H1 (cell line): ENCODE results near the gene RAB3D. TPM values are rescaled to one million over a fixed set of nuclear protein-coding genes. Genes with fewer than 3 reads are reported as not detected.

ENCODE experiments used
- CTCF ChIA-PET: fragments of 300-600 bp; sonication (Branson Sonifier 250); formaldehyde crosslinking; loops from one replicate; lab custom pipeline; 2021; ENCODE audit not compliant: partially characterized antibody; lab: Charles Lee
- POLR2A ChIA-PET: fragments of 300-600 bp; sonication (Branson Sonifier 250); formaldehyde crosslinking; loops from one replicate; lab custom pipeline; 2021; ENCODE audit warnings: inconsistent platforms; ENCODE audit not compliant: partially characterized antibody; lab: Charles Lee
- DNase-seq, 2 experiments: peaks; one replicate each; pipeline versions ENCODE4 v3.0.0 to v3.0.0-alpha.2; 2010 to 2022; ENCODE audit warnings: low spot score in 2 of 2, low read depth in 1 of 2, mixed read lengths in 1 of 2
- FAIRE-seq: peaks from 2 replicates; lab custom pipeline; 2011; peaks lifted over from hg19 to GRCh38; lab: Jason Lieb, UNC
- H2AFZ ChIP-seq: 2 replicates; pipeline ENCODE4 v1.8.1; 2012; ENCODE audit warnings: low read length, inconsistent platforms
- H2AK5ac ChIP-seq: 2 replicates; pipeline ENCODE4 v1.6.1; 2013; ENCODE audit warnings: low read depth, low read length
- H2BK120ac ChIP-seq: replicated peaks from 2 replicates; pipeline ENCODE3; 2013; ENCODE audit warnings: low read depth, low read length, inconsistent platforms
- H2BK12ac ChIP-seq: 2 replicates; pipeline ENCODE4 v1.6.1; 2013; ENCODE audit warnings: low read depth, low read length
- H2BK15ac ChIP-seq: 2 replicates; pipeline ENCODE4 v1.6.1; 2013; ENCODE audit warnings: low read length
- H2BK20ac ChIP-seq: 2 replicates; pipeline ENCODE4 v1.6.1; 2013; ENCODE audit warnings: low read length
- H2BK5ac ChIP-seq: 2 replicates; pipeline ENCODE4 v1.6.1; 2013; ENCODE audit warnings: low read depth, low read length
- H3K14ac ChIP-seq: 2 replicates; pipeline ENCODE4 v1.6.1; 2013; ENCODE audit warnings: inconsistent platforms; ENCODE audit not compliant: insufficient read length
- H3K18ac ChIP-seq: 2 replicates; pipeline ENCODE4 v1.6.1; 2013; ENCODE audit warnings: low read length; ENCODE audit errors: extremely low read depth
- H3K23ac ChIP-seq: 2 replicates; pipeline ENCODE4 v1.6.1; 2013; ENCODE audit warnings: inconsistent platforms; ENCODE audit not compliant: insufficient read length
- H3K23me2 ChIP-seq: 2 replicates; pipeline ENCODE4 v1.6.1; 2013; ENCODE audit warnings: low read depth, low read length
- H3K27ac ChIP-seq: 2 replicates; pipeline ENCODE4 v1.6.1; 2011; ENCODE audit warnings: low read depth, low read length, inconsistent platforms
- H3K27me3 ChIP-seq, 4 experiments: replicated peaks in 1 of 4; 1 replicate in 1 of 4; 2 replicates in 3 of 4; pipeline versions ENCODE4 v1.6.1 to v1.8.1; 2011 to 2013; ENCODE audit warnings: low read length in 3 of 4, mild to moderate bottlenecking in 3 of 4, inconsistent platforms in 2 of 4, mixed read lengths in 2 of 4, moderate library complexity in 1 of 4; ENCODE audit not compliant: control insufficient read depth in 3 of 4, insufficient read depth in 3 of 4; ENCODE audit errors: extremely low read depth in 1 of 4
- H3K36me3 ChIP-seq, 4 experiments: 2 replicates each; pipeline versions ENCODE4 v1.6.1 to v1.8.1; 2011 to 2013; ENCODE audit warnings: mild to moderate bottlenecking in 4 of 4, low read length in 3 of 4, moderate library complexity in 2 of 4, control low read depth in 1 of 4, inconsistent platforms in 1 of 4; ENCODE audit not compliant: insufficient read depth in 4 of 4, control insufficient read depth in 2 of 4
- H3K4ac ChIP-seq: replicated peaks from 2 replicates; pipeline ENCODE3; 2013; ENCODE audit warnings: low read length, low read depth, mixed read lengths, inconsistent platforms; ENCODE audit not compliant: insufficient read length
- H3K4me1 ChIP-seq, 4 experiments: replicated peaks in 1 of 4; 1 replicate in 1 of 4; 2 replicates in 3 of 4; pipeline versions ENCODE4 v1.6.1 to v1.8.1; 2011 to 2013; ENCODE audit warnings: low read length in 3 of 4, inconsistent platforms in 2 of 4, mixed read lengths in 1 of 4; ENCODE audit not compliant: insufficient read depth in 4 of 4, control insufficient read depth in 3 of 4
- H3K4me2 ChIP-seq, 2 experiments: 2 replicates each; pipeline versions ENCODE4 v1.6.1 to v1.8.1; 2011 to 2013; ENCODE audit warnings: low read depth in 2 of 2, low read length in 2 of 2, control low read depth in 1 of 2, inconsistent platforms in 1 of 2, mild to moderate bottlenecking in 1 of 2; ENCODE audit not compliant: insufficient read depth in 1 of 2
- H3K4me3 ChIP-seq, 4 experiments: fragments of 200-600, 300-600 bp in 1 of 4; sonication (generic), shearing (Covaris generic), sonication (Bioruptor Twin) in 1 of 4; 2 replicates each; pipeline versions ENCODE4 v1.5.1 to v1.8.1; 2011 to 2016; ENCODE audit warnings: low read length in 4 of 4, low read depth in 3 of 4, control low read depth in 2 of 4, inconsistent platforms in 2 of 4, mild to moderate bottlenecking in 2 of 4, mixed read lengths in 1 of 4, moderate library complexity in 1 of 4; ENCODE audit not compliant: insufficient read depth in 2 of 4; ENCODE audit errors: extremely low read depth in 1 of 4
- H3K56ac ChIP-seq: replicated peaks from 2 replicates; pipeline ENCODE3; 2013; ENCODE audit warnings: low read depth, mild to moderate bottlenecking, mixed read lengths, low read length, inconsistent platforms; ENCODE audit not compliant: insufficient read length
- H3K79me1 ChIP-seq: 2 replicates; pipeline ENCODE4 v1.6.1; 2013; ENCODE audit warnings: low read depth, low read length, control low read depth
- H3K79me2 ChIP-seq, 2 experiments: 2 replicates each; pipeline versions ENCODE4 v1.6.1 to v1.8.1; 2012 to 2013; ENCODE audit warnings: low read length in 2 of 2, mild to moderate bottlenecking in 2 of 2, inconsistent platforms in 1 of 2; ENCODE audit not compliant: insufficient read depth in 2 of 2, control insufficient read depth in 1 of 2
- H3K9ac ChIP-seq, 4 experiments: replicated peaks in 1 of 4; 1 replicate in 1 of 4; 2 replicates in 3 of 4; pipeline versions ENCODE4 v1.6.1 to v1.8.1; 2011 to 2013; ENCODE audit warnings: low read depth in 3 of 4, low read length in 3 of 4, control low read depth in 2 of 4, mild to moderate bottlenecking in 2 of 4, moderate library complexity in 2 of 4, inconsistent platforms in 1 of 4; ENCODE audit errors: extremely low read depth in 1 of 4
- H3K9me3 ChIP-seq, 2 experiments: 2 replicates each; pipeline versions ENCODE4 v1.6.1 to v1.8.1; 2012 to 2013; ENCODE audit warnings: mild to moderate bottlenecking in 2 of 2, moderate library complexity in 2 of 2, control low read depth in 1 of 2, inconsistent platforms in 1 of 2, low read depth in 1 of 2, low read length in 1 of 2, mixed read lengths in 1 of 2; ENCODE audit not compliant: insufficient read depth in 2 of 2
- H4K20me1 ChIP-seq, 2 experiments: replicated peaks in 1 of 2; 2 replicates each; pipeline versions ENCODE3 to v1.8.1; 2011 to 2013; ENCODE audit warnings: inconsistent platforms in 2 of 2, low read length in 2 of 2, mild to moderate bottlenecking in 1 of 2; ENCODE audit not compliant: insufficient read depth in 2 of 2, control insufficient read depth in 1 of 2
- H4K5ac ChIP-seq: 2 replicates; pipeline ENCODE4 v1.6.1; 2013; ENCODE audit warnings: low read length, low read depth, mixed read lengths, inconsistent platforms; ENCODE audit not compliant: insufficient read length
- H4K8ac ChIP-seq: 2 replicates; pipeline ENCODE4 v1.8.0; 2013; ENCODE audit warnings: mild to moderate bottlenecking, moderate library complexity, low read length, inconsistent platforms; ENCODE audit not compliant: insufficient read depth; ENCODE audit errors: extremely low read depth
- H4K91ac ChIP-seq: replicated peaks from 2 replicates; pipeline ENCODE3; 2013; ENCODE audit warnings: low read length, mixed read lengths, inconsistent platforms; ENCODE audit not compliant: insufficient read length
- GABPA ChIP-seq: IDR thresholded peaks from 2 replicates; pipeline ENCODE4 v1.6.1; 2011; ENCODE audit warnings: mild to moderate bottlenecking, low read length, moderate library complexity, borderline replicate concordance; ENCODE audit not compliant: insufficient read depth
- MAFK ChIP-seq: IDR thresholded peaks from 2 replicates; pipeline ENCODE4 v1.6.1; 2012; ENCODE audit warnings: low read depth, mild to moderate bottlenecking, improper control_type of control experiment, low read length
- SAP30 ChIP-seq: fragments of 300-600 bp; sonication (generic); IDR thresholded peaks from 2 replicates; pipeline ENCODE4 v1.7.1; 2012; ENCODE audit warnings: low read length, moderate library complexity, mild to moderate bottlenecking, inconsistent platforms; ENCODE audit not compliant: insufficient read depth, insufficient replicate concordance
- SP4 ChIP-seq: IDR thresholded peaks from 2 replicates; pipeline ENCODE4 v1.6.1; 2012; ENCODE audit warnings: low read length, inconsistent platforms
- WGBS, 2 experiments: shearing (Covaris generic) in 1 of 2; methylation state at CpG; one replicate each; pipeline versions ENCODE4 v1.1.6 to v1.1.7; 2013 to 2015; ENCODE audit warnings: low lambda C conversion rate in 2 of 2, mixed read lengths in 2 of 2, inconsistent platforms in 1 of 2, low coverage in 1 of 2, missing lambda C conversion rate in 1 of 2; ENCODE audit not compliant: insufficient replicate concordance in 2 of 2, insufficient coverage in 1 of 2, insufficient read length in 1 of 2; ENCODE audit errors: extremely low coverage in 1 of 2, missing lambda C conversion rate in 1 of 2; 5-methylcytosine and 5-hydroxymethylcytosine counted together
- polyA plus RNA-seq, 7 experiments: library from polyadenylated mRNA; depleted of rRNA in 3 of 7; stranded (reverse) in 5 of 7; unstranded in 2 of 7; fragments of >200 nt in 5 of 7; fragments of 200-250 nt in 2 of 7; gene quantifications; 1 replicate in 5 of 7; 2 replicates in 1 of 7; 4 replicates in 1 of 7; pipeline versions ENCODE4 v1.2.1 to v1.2.3, GENCODE V29; 2011 to 2013; ENCODE audit warnings: missing spikeins in 2 of 7, mixed read lengths in 2 of 7
- total RNA-seq: library from RNA; stranded (reverse); fragmentation: NEBNext Ultra II Directional; extraction: Animal tissue kit (Norgen Biotek cat#: 25700); gene quantifications from 2 replicates; pipeline ENCODE4 v1.2.1, GENCODE V29; 2021

The RAB3D gene
- total and polyA plus RNA-seq, 2 of the 8 experiments (the other 6 are each of a cell fraction or from before 2014, with no cell fraction given) = 17.8 to 23.8 TPM

- no peak for TF ChIP-seq GABPA
- TF ChIP-seq SP4 = no peak
- TF ChIP-seq MAFK = no peak
- no peak for TF ChIP-seq SAP30
- TF ChIP-seq, all 59 proteins: peak for 0
- no peaks in the 10 kb centered on the region for H3K9me3 ChIP-seq
- no peak for DNase-seq
- no peaks in the 10 kb centered on the region; the same call in 1 of the 2 replicates for H3K23me2 ChIP-seq
- H3K79me2 ChIP-seq = no peaks in the 10 kb centered on the region
- POLR2A ChIA-PET = interaction anchor here (0.9 kb wide), 1 partner anchor 92 kb away, joined by 3 read pairs; the partner anchor contains the start of gene EPOR
- no peak overlapping the region for H3K4me2 ChIP-seq
- H2BK120ac ChIP-seq = no peak overlapping the region
- no peak overlapping the region for H4K8ac ChIP-seq
- H3K4me1 ChIP-seq = peaks cover 0 to 6% (median 2%) of the 10 kb centered on the region in 4 experiments; a peak in 4 of 7 replicates
- no peak overlapping the region for H2BK5ac ChIP-seq
- no peak overlapping the region for H4K91ac ChIP-seq
- no peak overlapping the region for H2BK15ac ChIP-seq
- FAIRE-seq = no peak
- H3K36me3 ChIP-seq = no peaks in the 10 kb centered on the region
- H3K27me3 ChIP-seq = no peaks in the 10 kb centered on the region; a peak in 2 of 7 replicates
- H2AK5ac ChIP-seq = no peak overlapping the region
- H3K9ac ChIP-seq = no peak overlapping the region
- H2AFZ ChIP-seq = no peak overlapping the region
- H3K14ac ChIP-seq = no peak overlapping the region
- no peak overlapping the region for H3K4me3 ChIP-seq
- no peak overlapping the region for H3K23ac ChIP-seq
- H2BK20ac ChIP-seq = no peak overlapping the region
- no peak overlapping the region for H3K27ac ChIP-seq
- H3K79me1 ChIP-seq = no peaks in the 10 kb centered on the region
- WGBS, 2 experiments = 97% methylated on average over 7 of the region's 7 CpGs; no CpG with 5 or more reads in 1 of the 2 experiments
- CTCF ChIA-PET = interaction anchor here (0.6 to 1.9 kb wide), 8 partner anchors 10 to 1264 kb away, joined by 3 to 6 read pairs (median 3); partner anchors contain the start of gene SWSAP1
- H2BK12ac ChIP-seq = no peak overlapping the region
- H3K4ac ChIP-seq = no peak overlapping the region
- no peak overlapping the region for H4K5ac ChIP-seq
- H3K18ac ChIP-seq = no peak overlapping the region
- no peaks in the 10 kb centered on the region for H4K20me1 ChIP-seq
- H3K56ac ChIP-seq = no peak overlapping the region
These were observed 48.0 kb downstream of the RAB3D start for GRCh38 chr19:11291415-11291814.
